ENCODE results near the gene TOR4A.

DNA sequence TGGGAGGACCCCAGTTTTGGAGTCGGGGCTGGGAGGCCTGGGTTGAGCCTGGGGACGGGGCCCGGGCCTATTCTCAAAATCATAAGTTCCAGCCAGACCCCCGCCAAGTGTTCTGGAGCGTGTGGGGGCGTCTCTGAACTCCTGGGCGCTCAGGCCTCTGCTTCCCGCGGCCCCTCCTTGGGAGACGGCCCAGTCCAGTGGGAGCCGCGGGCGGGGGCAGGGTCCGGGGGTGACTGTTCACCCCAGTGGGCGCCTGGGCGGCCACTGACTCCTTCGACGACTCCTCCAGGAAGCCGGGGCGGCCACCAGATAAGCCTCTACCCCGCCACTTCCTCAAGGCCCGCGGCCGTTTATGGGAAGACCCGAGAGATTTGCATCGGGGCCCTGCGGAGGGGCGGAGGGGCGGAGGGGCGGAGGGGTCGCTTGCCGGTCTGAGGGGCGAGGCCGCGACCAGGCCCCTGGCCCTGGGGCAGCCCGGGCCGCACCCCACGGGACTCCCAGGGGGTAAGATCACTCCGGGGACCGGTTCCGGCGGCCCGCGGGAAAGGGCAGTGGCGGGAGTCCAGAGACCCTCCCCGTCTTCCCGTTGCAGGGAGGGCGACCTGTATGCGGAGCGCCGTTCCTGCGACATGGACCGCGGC is 655 bp downstream of the TOR4A start:
- TF ChIP-seq CTCF (IDR thresholded peaks at IDR 0.05): no peak
- no peak for TF ChIP-seq POLR2A (IDR thresholded peaks at IDR 0.05)
- no peak for TF ChIP-seq POLR2AphosphoS5 (IDR thresholded peaks at IDR 0.05)
- no peak for TF ChIP-seq EP300 (IDR thresholded peaks at IDR 0.05)

All from gastroesophageal sphincter (tissue), 3 donors.